ENCODE measurements around the gene TOM1L1.

DNA sequence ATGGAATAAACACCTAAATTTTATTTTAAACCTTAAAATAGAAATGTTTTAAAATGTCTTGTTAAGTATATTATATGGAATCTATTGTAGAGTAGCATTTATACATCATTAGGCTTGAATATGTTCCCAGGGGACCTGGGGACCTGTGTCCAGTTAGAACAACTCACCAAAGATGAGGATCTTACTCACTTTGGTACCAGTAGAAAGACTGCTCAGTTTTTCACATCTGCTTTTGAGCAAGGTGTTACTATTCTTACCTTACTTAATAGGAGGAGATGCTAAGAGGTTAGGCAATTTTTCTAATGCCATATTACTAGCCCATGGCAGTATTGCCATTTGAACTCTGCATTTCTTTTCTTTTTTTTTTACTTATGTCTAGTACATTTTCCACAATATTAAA, 82.6 kb downstream of the TOM1L1 start:
- TF ChIP-seq, protein P1, sequence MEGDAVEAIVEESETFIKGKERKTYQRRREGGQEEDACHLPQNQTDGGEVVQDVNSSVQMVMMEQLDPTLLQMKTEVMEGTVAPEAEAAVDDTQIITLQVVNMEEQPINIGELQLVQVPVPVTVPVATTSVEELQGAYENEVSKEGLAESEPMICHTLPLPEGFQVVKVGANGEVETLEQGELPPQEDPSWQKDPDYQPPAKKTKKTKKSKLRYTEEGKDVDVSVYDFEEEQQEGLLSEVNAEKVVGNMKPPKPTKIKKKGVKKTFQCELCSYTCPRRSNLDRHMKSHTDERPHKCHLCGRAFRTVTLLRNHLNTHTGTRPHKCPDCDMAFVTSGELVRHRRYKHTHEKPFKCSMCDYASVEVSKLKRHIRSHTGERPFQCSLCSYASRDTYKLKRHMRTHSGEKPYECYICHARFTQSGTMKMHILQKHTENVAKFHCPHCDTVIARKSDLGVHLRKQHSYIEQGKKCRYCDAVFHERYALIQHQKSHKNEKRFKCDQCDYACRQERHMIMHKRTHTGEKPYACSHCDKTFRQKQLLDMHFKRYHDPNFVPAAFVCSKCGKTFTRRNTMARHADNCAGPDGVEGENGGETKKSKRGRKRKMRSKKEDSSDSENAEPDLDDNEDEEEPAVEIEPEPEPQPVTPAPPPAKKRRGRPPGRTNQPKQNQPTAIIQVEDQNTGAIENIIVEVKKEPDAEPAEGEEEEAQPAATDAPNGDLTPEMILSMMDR (IDR thresholded peaks at IDR 0.05), result no peak
- no peak for TF ChIP-seq POLR2A (IDR thresholded peaks at IDR 0.05)

All from right lobe of liver (tissue), 4 donors.